SIG-M5 treated with dmso at 0.1 percent for 504 hours (cell line): Measurements from ENCODE around the gene SLC6A20.

Source experiments
- DNase-seq: peaks from one replicate; lab custom pipeline; 2025; ENCODE audit not compliant: unreplicated experiment; lab: John Stamatoyannopoulos, UW

Gene SLC6A20

DNA sequence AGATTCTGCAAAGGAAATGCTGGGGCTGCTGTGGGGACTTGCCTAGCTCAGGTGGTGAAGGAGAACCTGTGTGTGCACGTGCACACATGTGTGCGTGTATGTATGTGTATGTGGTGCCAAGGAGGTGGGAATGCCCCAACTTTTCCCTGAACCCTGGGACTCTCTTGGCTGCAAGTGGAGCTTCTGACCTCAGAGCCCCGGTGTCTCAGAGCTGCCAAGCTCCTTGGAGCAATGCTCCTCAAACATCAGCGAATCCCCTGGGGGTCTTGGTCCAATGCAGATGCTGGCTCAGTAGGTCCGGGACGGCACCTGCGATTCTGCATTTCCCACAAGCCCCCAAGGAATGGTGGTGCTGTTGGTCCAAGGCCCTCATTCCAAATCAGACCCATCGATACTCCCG, 5.8 kb upstream of the SLC6A20 start:
- no peak for DNase-seq

DNA sequence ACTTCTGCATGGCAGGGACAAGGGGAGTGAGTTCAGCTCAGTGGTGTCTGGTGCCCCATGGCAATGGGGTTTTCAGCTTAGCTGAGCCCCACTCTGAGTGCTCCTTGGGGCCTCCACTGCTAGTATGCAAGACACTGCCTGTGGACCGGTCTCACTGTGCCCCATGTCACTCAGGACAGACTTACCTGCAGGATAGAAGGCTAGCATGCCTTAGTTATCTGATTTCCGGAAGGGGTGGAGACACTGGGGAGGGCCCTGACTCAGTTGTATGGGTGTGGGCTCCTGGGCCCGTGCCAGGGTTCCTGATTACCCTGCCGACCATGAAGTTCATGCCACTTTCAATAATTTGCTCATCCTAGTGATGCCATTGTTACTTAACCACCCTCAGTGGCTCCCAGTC, 4.3 kb upstream of the SLC6A20 start:
- DNase-seq = no peak

DNA sequence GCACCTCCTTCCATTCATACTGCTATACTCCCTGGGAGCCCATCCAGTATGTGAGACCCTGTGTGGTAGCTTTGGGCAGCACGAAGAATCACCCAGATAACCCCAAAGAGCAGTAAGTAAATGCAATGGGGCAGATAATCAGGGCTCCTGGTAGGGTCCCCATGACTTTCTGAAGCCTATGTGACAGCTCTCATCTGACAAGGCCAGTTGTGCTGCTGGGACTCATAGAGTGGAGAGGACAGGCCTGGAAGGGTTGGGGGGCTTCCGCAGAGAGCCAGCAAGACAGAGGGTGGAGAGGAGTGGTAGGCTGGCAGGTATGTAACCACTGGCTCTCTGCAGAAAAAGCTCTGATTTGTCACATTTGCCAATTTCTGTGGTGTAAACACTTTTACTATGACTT, 3.2 kb upstream of the SLC6A20 start:
- DNase-seq = no peak

GRCh38 chr3:45798034-45798433, 1.7 kb upstream of the SLC6A20 start:
- no peak for DNase-seq

- DNase-seq = no peak
Measured at GRCh38 chr3:45796902-45797637, 734 bp upstream of the SLC6A20 start.

GRCh38 chr3:45795509-45795881, 841 bp downstream of the SLC6A20 start:
- DNase-seq = no peak

GRCh38 chr3:45794660-45795059, 1.7 kb downstream of the SLC6A20 start:
- DNase-seq = no peak

DNA sequence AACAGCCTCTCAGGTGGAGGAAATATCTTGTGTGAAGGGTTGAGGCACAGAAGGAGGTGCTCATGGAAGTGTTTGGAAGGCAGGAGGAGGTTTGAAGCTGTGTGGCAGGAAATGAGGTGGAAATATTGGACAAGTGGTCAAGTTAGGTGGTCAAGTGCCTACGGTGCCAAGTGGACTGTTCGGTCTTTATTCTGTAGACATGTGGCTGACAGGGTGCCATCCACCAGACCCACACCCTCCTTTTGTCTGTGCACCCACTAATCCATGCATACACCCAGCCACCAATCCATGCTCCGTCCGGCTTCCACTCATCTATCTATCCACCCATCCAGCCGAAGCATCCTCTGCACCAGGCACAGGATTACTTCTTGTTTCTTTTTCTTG, 2.2 kb downstream of the SLC6A20 start:
- DNase-seq = no peak

- DNase-seq = no peak
Measured at GRCh38 chr3:45793482-45794176, 2.7 kb downstream of the SLC6A20 start.

GRCh38 chr3:45792516-45793172, 3.7 kb downstream of the SLC6A20 start:
- DNase-seq = no peak

- DNase-seq = no peak
Measured at GRCh38 chr3:45792036-45792435, 4.3 kb downstream of the SLC6A20 start.

- DNase-seq = no peak
Measured at GRCh38 chr3:45790596-45790995, 5.7 kb downstream of the SLC6A20 start.

- DNase-seq = no peak
Measured at GRCh38 chr3:45789235-45789812, 7.0 kb downstream of the SLC6A20 start.

GRCh38 chr3:45787551-45787950, 8.8 kb downstream of the SLC6A20 start:
- no peak for DNase-seq

- DNase-seq = no peak
Measured at GRCh38 chr3:45786801-45787495, 9.4 kb downstream of the SLC6A20 start.

GRCh38 chr3:45785605-45786150, 10.7 kb downstream of the SLC6A20 start:
- DNase-seq = no peak

DNA sequence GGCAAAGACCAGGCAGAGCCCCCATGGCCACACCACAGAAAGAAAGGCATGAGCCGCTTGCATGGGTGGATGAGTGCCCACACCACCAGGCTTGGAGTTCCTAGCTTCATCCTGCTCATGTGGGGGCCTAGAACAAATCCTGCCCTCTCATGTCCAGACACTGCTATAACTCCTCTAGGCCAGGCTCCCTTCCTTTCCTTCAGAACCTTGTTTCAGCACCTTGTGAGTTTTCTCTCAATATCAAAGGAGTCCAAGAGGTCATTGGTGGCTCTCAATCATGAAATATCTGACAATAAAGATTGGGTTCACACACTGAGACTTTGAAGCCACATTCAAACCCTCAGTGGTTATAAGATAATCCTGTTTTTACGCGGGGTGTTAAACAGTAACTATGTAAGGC, 12.7 kb downstream of the SLC6A20 start:
- no peak for DNase-seq

GRCh38 chr3:45782381-45782780, 14.0 kb downstream of the SLC6A20 start:
- no peak for DNase-seq

GRCh38 chr3:45781841-45782240, 14.5 kb downstream of the SLC6A20 start:
- no peak for DNase-seq

DNA sequence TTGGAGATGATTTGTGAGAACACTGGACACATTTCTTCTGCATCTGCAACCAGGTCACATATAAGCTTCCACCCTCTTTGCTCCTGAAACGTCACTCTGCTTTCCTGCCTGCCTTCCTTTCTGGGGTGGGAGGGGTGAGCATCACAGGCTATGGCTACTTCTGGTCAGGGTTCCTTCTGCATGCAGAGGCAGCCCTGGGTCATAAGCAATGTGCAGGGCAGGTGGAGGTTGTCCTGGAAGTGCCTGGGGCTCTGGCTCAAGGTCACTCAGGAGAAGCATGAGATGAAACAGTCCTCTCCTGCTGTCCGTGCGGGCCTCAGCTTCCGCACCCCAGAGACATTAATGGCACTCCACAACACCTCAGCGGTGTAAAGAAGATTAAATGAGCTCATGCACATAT, 15.1 kb downstream of the SLC6A20 start:
- no peak for DNase-seq
